Osteoblast (primary cell): Measurements from ENCODE around the gene USP49. TPM values are rescaled to one million over a fixed set of nuclear protein-coding genes. Genes with fewer than 3 reads are reported as not detected.

Experiments
- DNase-seq: peaks from one replicate; pipeline ENCODE4 v3.0.0; 2011; ENCODE audit warnings: low spot score, mixed read lengths; ENCODE audit not compliant: insufficient read length; ENCODE audit errors: missing footprints
- H2AFZ ChIP-seq: 2 replicates; pipeline ENCODE4 v1.6.0; 2011; ENCODE audit warnings: mild to moderate bottlenecking, low read length
- H3K27ac ChIP-seq: 2 replicates; pipeline ENCODE4 v1.5.1; 2011; ENCODE audit warnings: mild to moderate bottlenecking, low read depth, low read length, moderate library complexity
- H3K27me3 ChIP-seq: 2 replicates; pipeline ENCODE4 v1.6.0; 2012; ENCODE audit warnings: mild to moderate bottlenecking, control low read depth, inconsistent platforms, low read length, moderate library complexity; ENCODE audit not compliant: insufficient read depth
- H3K36me3 ChIP-seq: 2 replicates; pipeline ENCODE4 v1.5.1; 2011; ENCODE audit warnings: mild to moderate bottlenecking, low read length, control low read depth, moderate library complexity; ENCODE audit not compliant: insufficient read depth
- H3K4me1 ChIP-seq: 2 replicates; pipeline ENCODE4 v1.5.1; 2011; ENCODE audit warnings: mild to moderate bottlenecking, low read length, control low read depth, moderate library complexity; ENCODE audit not compliant: insufficient read depth
- H3K4me2 ChIP-seq: 2 replicates; pipeline ENCODE4 v1.6.0; 2011; ENCODE audit warnings: mild to moderate bottlenecking, low read length; ENCODE audit not compliant: insufficient read depth
- H3K4me3 ChIP-seq: fragments of 200-600 bp; sonication (generic); 3 replicates; pipeline ENCODE4 v1.5.1; 2012; ENCODE audit warnings: mild to moderate bottlenecking, low read length, inconsistent platforms; ENCODE audit not compliant: insufficient read depth
- H3K79me2 ChIP-seq: 2 replicates; pipeline ENCODE4 v1.6.0; 2012; ENCODE audit warnings: mild to moderate bottlenecking, low read length, control low read depth, inconsistent platforms; ENCODE audit not compliant: insufficient read depth
- H3K9me3 ChIP-seq: 2 replicates; pipeline ENCODE4 v1.5.1; 2011; ENCODE audit warnings: low read depth, low read length, control low read depth
- H4K20me1 ChIP-seq: 2 replicates; pipeline ENCODE4 v1.6.0; 2012; ENCODE audit warnings: mild to moderate bottlenecking, low read length, control low read depth; ENCODE audit not compliant: insufficient read depth
- CTCF ChIP-seq: IDR thresholded peaks from 2 replicates; pipeline ENCODE4 v1.5.1; 2011; ENCODE audit warnings: mild to moderate bottlenecking, low read depth, low read length, moderate library complexity; ENCODE audit errors: extremely low read depth
- total RNA-seq: library from RNA; depleted of rRNA; stranded (reverse); fragments of >200 nt; gene quantifications from 2 replicates; pipeline ENCODE4 v1.2.3, GENCODE V29; 2012

Gene USP49
- total RNA-seq, 1 donor: 3.6 TPM

- Histone ChIP-seq H3K79me2 (peaks cover 7% of the 10 kb centered on the region), H3K27ac (no peak overlapping the region), H2AFZ (peak overlapping the region; percentile 84), H4K20me1 (peaks cover 5% of the 10 kb centered on the region), H3K9me3 (no peaks in the 10 kb centered on the region), H3K4me1 (peaks cover 14% of the 10 kb centered on the region), H3K27me3 (no peaks in the 10 kb centered on the region), H3K4me2 (peak overlapping the region; percentile 99), H3K36me3 (peaks cover 33% of the 10 kb centered on the region), H3K4me3 (peak overlapping the region; percentile 81)
- no peak for TF ChIP-seq CTCF
- DNase-seq: no peak
Measured at GRCh38 chr6:41778895-41779294, 116.3 kb downstream of the USP49 start.

- H3K4me3 ChIP-seq: no peak overlapping the region
- H3K9me3 ChIP-seq: no peaks in the 10 kb centered on the region
- H2AFZ ChIP-seq: no peak overlapping the region
- peaks cover 7% of the 10 kb centered on the region for H3K79me2 ChIP-seq
- H3K36me3 ChIP-seq: peaks cover 37% of the 10 kb centered on the region
- peaks cover 14% of the 10 kb centered on the region for H3K4me1 ChIP-seq
- H3K27me3 ChIP-seq: no peaks in the 10 kb centered on the region
- H3K27ac ChIP-seq: no peak overlapping the region
- DNase-seq: no peak
- H3K4me2 ChIP-seq: no peak overlapping the region
- peaks cover 5% of the 10 kb centered on the region for H4K20me1 ChIP-seq
- TF ChIP-seq CTCF: no peak
Measured at GRCh38 chr6:41777551-41778285, 117.5 kb downstream of the USP49 start.

GRCh38 chr6:41775293-41775882, 119.8 kb downstream of the USP49 start:
- peaks cover 8% of the 10 kb centered on the region for H3K4me1 ChIP-seq
- peaks cover 7% of the 10 kb centered on the region for H3K79me2 ChIP-seq
- DNase-seq: peak; percentile 58
- H3K27me3 ChIP-seq: no peaks in the 10 kb centered on the region
- no peak for TF ChIP-seq CTCF
- H4K20me1 ChIP-seq: peaks cover 5% of the 10 kb centered on the region
- peaks cover 51% of the 10 kb centered on the region for H3K36me3 ChIP-seq
- H3K4me3 ChIP-seq: no peak overlapping the region
- no peak overlapping the region for H2AFZ ChIP-seq
- H3K27ac ChIP-seq: no peak overlapping the region
- no peaks in the 10 kb centered on the region for H3K9me3 ChIP-seq
- no peak overlapping the region for H3K4me2 ChIP-seq

- peaks cover 5% of the 10 kb centered on the region for H4K20me1 ChIP-seq
- no peak for TF ChIP-seq CTCF
- peak; percentile 75 for DNase-seq
- H3K36me3 ChIP-seq: peaks cover 51% of the 10 kb centered on the region
- no peak overlapping the region for H2AFZ ChIP-seq
- H3K4me3 ChIP-seq: no peak overlapping the region
- no peaks in the 10 kb centered on the region for H3K9me3 ChIP-seq
- no peak overlapping the region for H3K4me2 ChIP-seq
- peaks cover 8% of the 10 kb centered on the region for H3K4me1 ChIP-seq
- no peak overlapping the region for H3K27ac ChIP-seq
- H3K27me3 ChIP-seq: no peaks in the 10 kb centered on the region
- peaks cover 7% of the 10 kb centered on the region for H3K79me2 ChIP-seq
Measured at GRCh38 chr6:41774841-41775240, 120.3 kb downstream of the USP49 start.
